ENCODE measurements around the gene PKM.
"Not testable (repeated sequence)": the region's sequence is repeated elsewhere in the genome, so short reads cannot be mapped to it uniquely, and the experiment has no call there.

PKM gene

GRCh38 chr15:72231066-72231832, at the start of gene PKM:
Gene PKM, minus strand, starts transcription at chr15:72231190. Its CDS starts 12,093 bp downstream, at chr15:72219097.
- DNase-seq (ENCODE audit: low spot score): peak; percentile 98

GRCh38 chr15:72280751-72281150, 49.8 kb upstream of the PKM start:
- DNase-seq (ENCODE audit: low spot score): no peak

- no peak for DNase-seq (ENCODE audit: low spot score)
Observed at GRCh38 chr15:72278737-72279136, 47.7 kb upstream of the PKM start.

GRCh38 chr15:72276326-72276700, 45.3 kb upstream of the PKM start:
- no peak for DNase-seq (ENCODE audit: low spot score)

- not testable (repeated sequence) for DNase-seq (ENCODE audit: low spot score)
Observed at GRCh38 chr15:72275635-72276325, 44.8 kb upstream of the PKM start.

- no peak for DNase-seq (ENCODE audit: low spot score)
Observed at GRCh38 chr15:72272997-72273352, 42.0 kb upstream of the PKM start.

GRCh38 chr15:72272213-72272996, 41.4 kb upstream of the PKM start, which contains the start of gene PARP6:
Gene PARP6, minus strand, starts transcription at chr15:72272554. Its CDS starts 5,077 bp downstream, at chr15:72267477.
- DNase-seq (ENCODE audit: low spot score): peak; percentile 98

GRCh38 chr15:72271895-72272212, 40.9 kb upstream of the PKM start:
- no peak for DNase-seq (ENCODE audit: low spot score)

- no peak for DNase-seq (ENCODE audit: low spot score)
Observed at GRCh38 chr15:72271221-72271620, 40.2 kb upstream of the PKM start.

- no peak for DNase-seq (ENCODE audit: low spot score)
Observed at GRCh38 chr15:72269739-72270138, 38.7 kb upstream of the PKM start.

- DNase-seq (ENCODE audit: low spot score): no peak
Observed at GRCh38 chr15:72265031-72265430, 34.0 kb upstream of the PKM start.

GRCh38 chr15:72252663-72253299, 21.8 kb upstream of the PKM start:
- no peak for DNase-seq (ENCODE audit: low spot score)

GRCh38 chr15:72249142-72249810, 18.3 kb upstream of the PKM start:
- no peak for DNase-seq (ENCODE audit: low spot score)

- DNase-seq (ENCODE audit: low spot score): no peak
Observed at GRCh38 chr15:72248514-72248913, 17.5 kb upstream of the PKM start.

GRCh38 chr15:72242775-72243370, 11.9 kb upstream of the PKM start:
- DNase-seq (ENCODE audit: low spot score): no peak

- no peak for DNase-seq (ENCODE audit: low spot score)
Observed at GRCh38 chr15:72239652-72240051, 8.7 kb upstream of the PKM start.

GRCh38 chr15:72238586-72238985, 7.6 kb upstream of the PKM start:
- no peak for DNase-seq (ENCODE audit: low spot score)

- no peak for DNase-seq (ENCODE audit: low spot score)
Observed at GRCh38 chr15:72237853-72238224, 6.8 kb upstream of the PKM start.

GRCh38 chr15:72237029-72237852, 6.3 kb upstream of the PKM start:
- peak; percentile 94 for DNase-seq (ENCODE audit: low spot score)

- DNase-seq (ENCODE audit: low spot score): no peak
Observed at GRCh38 chr15:72236381-72237003, 5.5 kb upstream of the PKM start.

Data from activated CD4-positive, alpha-beta T cell treated with anti-CD3 and anti-CD28 coated beads, Interleukin-2, Interleukin-4, amounts not matched to agents 100 ng/mL and 50 ng/mL, durations not matched to agents 16 hours and 8 hours (primary cell).